ENCODE data around the gene SPRR1A.

- no peak for TF ChIP-seq CTCF (IDR thresholded peaks at IDR 0.05)
- TF ChIP-seq POLR2A (IDR thresholded peaks at IDR 0.05), result no peak
These were observed 1.8 kb upstream of the SPRR1A start for GRCh38 chr1:152982076-152982475.

All from esophagus squamous epithelium (tissue), 4 donors.